Activated T-helper 17 cell treated with anti-CD3 and anti-CD28 coated beads, Interleukin-2, amount 50 U/mL, for 72 hours (primary cell): ENCODE measurements around the gene GDPD3. TPM values are rescaled to one million over a fixed set of nuclear protein-coding genes. Genes with fewer than 3 reads are reported as not detected.
"Not testable (repeated sequence)": the region's sequence is repeated elsewhere in the genome, so short reads cannot be mapped to it uniquely, and the experiment has no call there.

Experiments used
- ATAC-seq: fragments of 150-1000 bp; cut with Tn5 transposase; replicated peaks from 2 replicates; pipeline ENCODE4 v1.10.0; 2021; ENCODE audit warnings: mild to moderate bottlenecking, moderate library complexity
- H3K27ac Mint-ChIP-seq: one replicate; pipeline ENCODE4 v1.8.0; 2022; ENCODE audit warnings: mixed read lengths
- H3K27me3 Mint-ChIP-seq: one replicate; pipeline ENCODE4 v1.8.0; 2022; ENCODE audit warnings: mixed read lengths
- H3K36me3 Mint-ChIP-seq: one replicate; pipeline ENCODE4 v1.8.0; 2022; ENCODE audit warnings: low read depth, mild to moderate bottlenecking, mixed read lengths
- H3K4me1 Mint-ChIP-seq: one replicate; pipeline ENCODE4 v1.8.0; 2022; ENCODE audit warnings: mixed read lengths
- H3K4me3 Mint-ChIP-seq: one replicate; pipeline ENCODE4 v1.8.0; 2022; ENCODE audit warnings: mild to moderate bottlenecking, mixed read lengths
- H3K9me3 Mint-ChIP-seq: one replicate; pipeline ENCODE4 v1.8.0; 2022; ENCODE audit warnings: mixed read lengths
- total RNA-seq, 2 donors: library from RNA; stranded (reverse); gene quantifications; one replicate each; pipeline ENCODE4 v1.2.3, GENCODE V29; 2022

The GDPD3 gene
- total RNA-seq, 2 donors from 2014 or later, result 13.4 to 37.8 TPM

DNA sequence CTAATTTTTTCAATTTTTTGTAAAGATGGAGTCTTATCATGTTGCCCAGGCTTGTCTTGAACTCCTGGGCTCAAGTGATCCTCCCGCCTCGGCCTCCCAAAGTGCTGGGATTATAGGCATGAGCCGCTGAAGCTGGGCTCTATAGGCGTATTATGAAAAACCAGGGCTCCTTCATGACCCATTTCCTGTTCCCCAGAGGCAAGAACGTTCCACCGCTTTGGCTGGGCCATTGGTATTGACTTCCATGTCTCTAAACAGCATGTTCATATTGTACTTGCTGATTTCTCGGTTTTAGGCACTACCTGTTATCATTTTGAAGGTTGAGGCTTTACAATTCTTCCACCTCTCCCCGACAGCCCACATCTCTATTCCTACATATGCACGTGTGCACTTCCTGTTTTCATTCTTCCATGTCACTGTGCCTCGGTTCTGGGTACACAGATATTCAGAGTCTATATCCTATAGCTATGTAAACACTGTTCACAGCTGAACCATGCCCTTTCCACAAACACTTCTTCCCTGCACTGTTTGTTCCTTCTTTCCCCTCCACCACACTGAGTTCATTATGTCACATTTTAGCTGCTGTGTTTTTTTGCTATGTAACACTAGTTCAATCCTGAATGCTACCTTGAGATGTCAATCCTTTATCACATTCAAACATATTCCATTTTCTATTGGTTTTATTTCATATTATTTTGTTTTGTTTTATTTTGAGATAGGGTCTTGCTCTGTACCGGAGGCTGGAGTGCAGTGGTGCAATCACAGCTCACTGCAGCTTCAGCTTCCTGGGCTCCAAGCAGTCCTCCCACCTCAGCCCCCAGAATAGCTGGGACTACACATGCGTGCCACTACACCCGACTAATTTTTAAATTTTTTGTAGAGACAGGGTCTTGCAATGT lies 26.5 kb upstream of the GDPD3 start:
- Mint-ChIP-seq H3K27me3 (no peaks in the 10 kb centered on the region), H3K4me3 (peak overlapping the region; percentile 33), H3K4me1 (peaks cover 10% of the 10 kb centered on the region), H3K36me3 (no peaks in the 10 kb centered on the region), H3K9me3 (no peaks in the 10 kb centered on the region), H3K27ac (peak overlapping the region; percentile 29)
- ATAC-seq, result peak; percentile 60

DNA sequence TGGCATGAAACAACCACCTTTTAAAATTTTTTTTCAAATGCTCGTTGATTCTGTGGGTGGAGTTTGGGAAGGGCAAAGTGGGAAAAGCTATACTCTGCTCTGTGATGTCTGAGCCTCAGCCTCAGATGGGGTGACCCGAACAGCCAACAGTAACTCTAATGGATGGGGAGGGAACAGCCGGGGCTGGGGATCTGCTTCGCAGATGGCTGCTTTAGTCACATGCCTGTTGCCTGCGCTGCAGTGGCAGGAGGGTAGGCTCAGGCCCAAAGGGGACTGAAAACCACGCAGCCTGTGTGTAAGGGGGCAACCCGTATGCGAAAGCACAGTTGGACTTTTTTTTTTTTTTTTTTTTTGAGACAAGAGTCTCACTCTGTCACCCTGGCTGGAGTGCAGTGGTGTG lies 24.6 kb upstream of the GDPD3 start:
- Mint-ChIP-seq H3K4me3 (no peak overlapping the region), H3K4me1 (peaks cover 5% of the 10 kb centered on the region), H3K9me3 (no peaks in the 10 kb centered on the region), H3K36me3 (no peaks in the 10 kb centered on the region), H3K27me3 (no peaks in the 10 kb centered on the region), H3K27ac (no peak overlapping the region)
- ATAC-seq, result no peak

DNA sequence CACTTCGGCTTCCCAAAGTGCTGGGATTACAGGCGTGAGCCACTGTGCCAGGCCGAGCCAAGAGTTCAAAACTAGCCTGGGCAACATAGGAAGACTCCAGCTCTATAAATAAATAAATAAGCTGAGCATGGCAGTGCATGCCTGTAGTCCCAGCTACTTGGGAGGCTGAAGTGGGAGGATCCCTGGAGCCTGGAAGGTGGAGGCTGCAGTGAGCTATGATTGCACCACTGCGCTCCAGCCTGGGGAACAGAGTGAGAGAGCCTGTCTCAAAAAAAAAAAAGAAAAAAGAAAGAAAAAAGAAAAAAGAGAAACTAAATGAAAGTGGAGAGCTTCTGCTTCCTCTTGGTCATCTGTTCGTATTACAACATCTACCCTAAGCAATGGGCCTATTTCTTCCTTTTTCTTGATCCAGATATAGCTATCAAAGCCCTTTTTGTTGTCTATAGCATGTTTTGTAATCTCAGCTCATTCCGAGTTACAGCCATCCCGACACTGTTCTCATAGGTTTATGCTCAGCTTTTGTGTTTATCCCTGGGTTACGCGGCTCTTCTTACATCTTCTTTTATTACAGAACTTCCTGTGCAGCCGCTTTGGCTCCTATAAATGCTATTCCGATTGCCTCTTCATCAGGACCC lies 23.8 kb upstream of the GDPD3 start:
- H3K4me1 Mint-ChIP-seq, result peaks cover 5% of the 10 kb centered on the region

DNA sequence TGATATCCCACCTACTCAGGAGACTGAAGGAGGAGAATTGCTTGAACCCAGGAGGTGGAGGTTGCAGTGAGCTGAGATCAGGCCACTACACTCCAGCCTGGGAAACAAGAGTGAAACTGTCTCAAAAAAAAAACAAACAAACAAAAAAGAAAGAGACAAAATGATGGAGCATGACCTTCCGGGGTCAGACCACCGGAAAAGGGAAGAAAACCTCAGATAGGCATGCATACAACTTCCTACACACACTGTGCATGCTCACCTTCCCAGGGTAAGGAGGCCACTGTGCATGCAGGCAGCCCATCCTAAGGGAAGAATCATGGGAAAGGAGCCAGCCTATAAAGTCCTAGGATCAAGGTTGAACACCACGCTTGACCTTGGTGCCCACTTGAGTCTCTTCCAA lies 19.3 kb upstream of the GDPD3 start:
- no peaks in the 10 kb centered on the region for H3K9me3 Mint-ChIP-seq
- ATAC-seq, result no peak

More for the DNA sequence above, 23.8 kb upstream of the GDPD3 start:
- Mint-ChIP-seq H3K27ac (no peak overlapping the region), H3K4me3 (no peak overlapping the region), H3K9me3 (no peaks in the 10 kb centered on the region), H3K27me3 (no peaks in the 10 kb centered on the region), H3K36me3 (no peaks in the 10 kb centered on the region)
- ATAC-seq, result no peak

DNA sequence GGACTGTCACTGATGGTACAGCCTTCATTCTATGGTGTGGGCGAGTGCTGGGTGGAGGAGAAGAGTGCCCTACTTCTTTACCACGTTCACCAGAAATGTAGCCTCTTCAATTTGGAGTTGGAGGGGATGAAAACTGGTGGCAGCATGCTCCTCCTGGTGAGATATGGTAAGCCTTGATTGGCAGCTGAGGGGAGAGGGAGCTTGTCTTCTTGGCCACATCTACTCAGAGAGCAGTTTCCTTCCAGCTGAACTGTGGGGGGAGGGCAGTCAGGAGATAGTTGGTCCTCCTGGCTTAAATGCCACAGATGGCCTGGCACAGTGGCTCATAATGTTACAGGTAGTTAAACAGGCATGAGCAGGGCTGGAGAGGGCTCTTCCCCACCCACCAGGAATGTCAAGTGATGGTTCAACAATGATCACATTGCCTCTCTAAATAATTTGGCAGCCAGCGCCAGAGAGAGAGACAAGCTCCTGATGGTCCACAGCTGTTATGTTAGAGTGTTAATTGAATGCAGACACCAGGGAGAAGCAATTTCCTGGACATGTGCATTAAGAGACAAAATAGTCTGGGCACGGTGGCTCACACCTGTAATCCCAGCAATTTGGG lies 18.6 kb upstream of the GDPD3 start:
- H3K27me3 Mint-ChIP-seq, result no peaks in the 10 kb centered on the region
- H3K27ac Mint-ChIP-seq, result no peak overlapping the region
- no peak for ATAC-seq
- H3K4me3 Mint-ChIP-seq, result no peak overlapping the region
- H3K36me3 Mint-ChIP-seq, result no peaks in the 10 kb centered on the region
- H3K4me1 Mint-ChIP-seq, result no peaks in the 10 kb centered on the region
- H3K9me3 Mint-ChIP-seq, result no peaks in the 10 kb centered on the region

More for the DNA sequence above, 19.3 kb upstream of the GDPD3 start:
- H3K4me3 Mint-ChIP-seq, result no peak overlapping the region
- no peak overlapping the region for H3K27ac Mint-ChIP-seq
- no peaks in the 10 kb centered on the region for H3K27me3 Mint-ChIP-seq
- no peaks in the 10 kb centered on the region for H3K36me3 Mint-ChIP-seq
- no peaks in the 10 kb centered on the region for H3K4me1 Mint-ChIP-seq

DNA sequence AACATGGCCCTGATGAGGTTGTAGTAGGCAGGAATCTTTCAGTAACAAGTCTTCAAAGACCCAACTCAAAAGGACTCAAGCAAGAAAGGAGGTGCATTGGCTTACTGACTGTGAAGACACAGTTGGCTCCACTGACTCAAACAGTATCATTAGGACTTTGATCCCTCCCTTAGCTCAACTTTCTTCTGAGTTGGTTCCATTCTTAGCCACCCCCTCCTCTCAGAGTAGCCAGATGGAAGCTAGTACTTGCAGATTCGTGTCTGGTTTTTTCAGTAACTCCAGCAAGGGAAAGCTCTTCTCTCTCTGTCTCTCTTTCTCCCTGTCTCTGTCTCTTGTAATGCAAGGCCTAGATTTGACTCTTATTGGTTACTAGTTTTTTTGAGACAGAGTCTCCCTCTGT lies 14.7 kb upstream of the GDPD3 start:
- H3K9me3 Mint-ChIP-seq, result no peaks in the 10 kb centered on the region
- H3K4me1 Mint-ChIP-seq, result no peaks in the 10 kb centered on the region
- H3K27ac Mint-ChIP-seq, result no peak overlapping the region
- no peaks in the 10 kb centered on the region for H3K36me3 Mint-ChIP-seq
- no peaks in the 10 kb centered on the region for H3K27me3 Mint-ChIP-seq
- no peak for ATAC-seq
- H3K4me3 Mint-ChIP-seq, result no peak overlapping the region

DNA sequence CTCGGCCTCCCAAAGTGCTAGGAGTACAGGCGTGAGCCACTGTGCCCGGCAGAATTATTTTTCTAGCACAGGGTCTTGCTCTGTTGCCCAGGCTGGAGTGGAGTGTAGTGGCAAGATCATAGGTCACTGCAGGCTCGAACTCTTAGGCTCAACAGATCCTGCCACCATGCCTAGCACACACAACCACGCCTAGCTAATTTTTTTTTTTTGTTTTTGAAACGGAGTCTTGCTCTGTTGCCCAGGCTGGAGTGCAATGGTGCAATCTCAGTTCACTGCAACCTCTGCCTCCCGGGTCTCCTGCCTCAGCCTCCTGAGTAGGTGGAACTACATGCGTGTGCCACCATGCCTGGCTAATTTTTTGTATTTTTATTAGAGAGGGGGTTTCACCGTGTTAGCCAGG lies 12.4 kb upstream of the GDPD3 start:
- H3K4me1 Mint-ChIP-seq, H3K27ac Mint-ChIP-seq, H3K9me3 Mint-ChIP-seq, H3K4me3 Mint-ChIP-seq, ATAC-seq, H3K27me3 Mint-ChIP-seq: not testable (repeated sequence)
- peaks cover 11% of the 10 kb centered on the region for H3K36me3 Mint-ChIP-seq

DNA sequence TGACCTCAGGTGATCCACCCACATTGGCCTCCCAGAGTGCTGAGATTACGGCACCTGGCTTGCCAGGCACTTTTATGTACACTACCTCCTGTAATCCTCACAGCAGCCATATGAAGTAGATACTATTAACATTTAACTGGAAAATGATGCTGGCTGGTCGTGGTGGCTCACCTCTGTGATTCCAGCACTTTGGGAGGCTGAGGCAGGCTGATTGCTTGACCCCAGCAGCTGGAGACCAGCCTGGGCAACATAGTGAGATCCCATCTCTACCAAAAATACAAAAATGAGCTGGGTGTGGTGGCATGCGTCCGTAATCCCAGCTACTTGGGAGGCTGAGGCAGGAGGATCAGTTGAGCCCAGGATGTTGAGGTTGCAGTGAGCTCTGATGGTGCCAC lies 11.6 kb upstream of the GDPD3 start:
- Mint-ChIP-seq H3K27me3 (no peaks in the 10 kb centered on the region), H3K4me1 (no peaks in the 10 kb centered on the region), H3K27ac (no peak overlapping the region), H3K4me3 (no peak overlapping the region), H3K9me3 (no peaks in the 10 kb centered on the region), H3K36me3 (peaks cover 18% of the 10 kb centered on the region)
- ATAC-seq, result no peak

DNA sequence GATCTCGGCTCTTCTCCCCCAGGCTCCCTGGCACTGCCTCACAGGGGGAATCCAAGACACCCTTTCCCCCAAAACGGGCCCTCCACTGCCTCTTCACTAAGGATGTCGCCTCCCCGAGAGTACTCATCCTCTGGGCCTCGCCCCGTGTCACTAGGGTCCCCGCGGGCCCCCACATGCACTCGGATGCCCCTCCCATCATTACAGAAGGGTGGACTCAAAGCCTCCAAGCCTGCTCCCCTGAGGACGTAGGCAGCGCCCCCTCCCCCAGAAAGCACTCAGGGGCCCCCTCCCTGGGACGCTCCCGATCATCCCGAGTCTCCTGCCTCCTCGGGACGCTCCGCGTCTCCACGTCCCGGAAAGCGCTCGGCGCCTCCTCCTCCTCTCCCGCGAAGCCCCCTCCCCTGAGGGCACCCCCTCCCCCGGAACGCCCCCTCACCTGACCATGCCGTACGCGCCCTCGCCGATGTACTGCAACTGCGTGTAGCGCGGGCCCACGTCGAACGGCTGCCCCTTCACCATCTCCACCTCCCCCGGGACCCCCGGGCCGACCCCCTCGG lies 9.3 kb upstream of the GDPD3 start:
- H3K4me3 Mint-ChIP-seq, result peak overlapping the region; percentile 86
- no peaks in the 10 kb centered on the region for H3K9me3 Mint-ChIP-seq
- H3K27me3 Mint-ChIP-seq, result no peaks in the 10 kb centered on the region
- ATAC-seq, result peak; percentile 33
- peak overlapping the region; percentile 89 for H3K27ac Mint-ChIP-seq
- H3K4me1 Mint-ChIP-seq, result no peaks in the 10 kb centered on the region
- peaks cover 36% of the 10 kb centered on the region for H3K36me3 Mint-ChIP-seq

DNA sequence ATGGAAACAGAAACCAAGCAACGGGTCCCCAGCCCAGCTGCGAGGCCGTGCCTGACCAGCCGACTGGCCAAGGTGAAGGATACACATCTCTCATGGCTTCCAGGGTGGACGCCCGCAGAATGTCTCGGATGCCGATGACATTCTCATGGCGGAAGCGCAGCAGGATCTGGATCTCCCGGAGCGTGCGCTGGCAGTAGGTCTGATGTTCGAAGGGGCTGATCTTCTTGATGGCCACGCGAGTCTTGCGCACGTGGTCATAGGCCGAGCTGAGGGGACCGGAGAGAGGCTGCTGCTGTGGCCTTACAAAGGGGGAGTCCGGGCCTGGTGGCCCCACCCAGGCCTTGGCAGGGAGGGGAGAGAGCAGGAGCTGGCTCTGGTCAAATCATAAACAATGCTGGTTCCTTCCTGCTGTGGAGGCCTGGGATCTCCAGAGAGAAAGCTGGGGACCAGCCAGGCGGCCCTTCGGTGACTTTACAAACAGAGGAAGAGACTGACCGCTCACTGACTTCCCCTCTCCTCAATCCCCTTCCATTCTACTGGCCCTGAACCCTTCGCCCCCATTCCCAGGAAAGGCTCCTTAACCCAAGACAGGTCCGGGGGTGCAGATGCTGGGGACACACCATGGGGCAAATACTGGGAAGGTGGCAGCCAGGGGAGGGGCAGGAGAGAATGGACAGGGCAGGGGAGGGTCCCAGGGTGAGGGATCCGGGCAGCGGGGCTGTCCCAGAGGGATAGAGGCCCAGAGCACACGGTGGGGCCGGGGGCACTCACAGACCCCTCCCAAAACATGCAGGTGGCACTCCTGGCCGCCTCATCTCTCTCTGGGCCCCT lies 8.6 kb upstream of the GDPD3 start:
- Mint-ChIP-seq H3K27me3 (no peaks in the 10 kb centered on the region), H3K4me1 (no peaks in the 10 kb centered on the region), H3K27ac (peak overlapping the region; percentile 89), H3K9me3 (no peaks in the 10 kb centered on the region), H3K36me3 (peaks cover 44% of the 10 kb centered on the region), H3K4me3 (peak overlapping the region; percentile 86)
- ATAC-seq, result no peak

DNA sequence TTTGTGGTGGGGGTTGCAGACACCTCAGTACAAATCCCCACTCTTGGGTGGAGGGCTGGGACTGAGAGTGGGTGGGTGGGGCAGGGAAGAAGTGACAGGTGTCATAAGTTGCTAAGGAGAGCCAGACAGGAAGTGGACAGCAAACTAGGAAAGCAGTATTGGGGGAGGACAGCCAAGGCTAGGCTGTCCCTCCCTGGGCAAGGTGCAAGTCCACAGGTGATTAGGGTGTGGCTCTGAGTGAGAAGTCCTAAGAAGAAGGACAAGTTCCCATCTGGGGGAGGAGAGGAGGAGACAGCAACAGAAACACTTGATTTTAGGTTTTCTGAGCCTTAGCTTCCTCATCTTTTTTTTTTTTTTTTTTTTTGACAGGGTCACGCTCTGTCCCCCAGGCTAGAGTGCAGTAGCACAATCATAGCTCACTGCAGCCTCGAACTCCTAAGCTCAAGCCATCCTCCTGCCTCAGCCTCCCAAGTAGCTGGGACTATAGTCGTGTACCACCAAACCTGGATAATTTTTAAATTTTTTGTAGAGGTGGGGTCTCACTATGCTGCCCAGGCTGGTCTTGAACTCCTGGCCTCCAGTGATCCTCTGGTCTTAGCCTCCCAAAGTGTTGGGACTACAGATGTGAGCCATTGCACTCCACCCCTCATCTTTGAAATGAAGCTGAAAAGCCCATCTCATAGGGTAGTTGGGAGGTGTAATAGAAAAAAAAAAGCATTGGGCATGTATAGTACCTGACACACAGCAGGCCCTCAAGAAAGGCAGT lies 7.2 kb upstream of the GDPD3 start:
- Mint-ChIP-seq H3K4me3 (no peak overlapping the region), H3K27ac (peak overlapping the region; percentile 8), H3K36me3 (peaks cover 47% of the 10 kb centered on the region), H3K9me3 (no peaks in the 10 kb centered on the region), H3K4me1 (no peaks in the 10 kb centered on the region), H3K27me3 (no peaks in the 10 kb centered on the region)
- no peak for ATAC-seq

DNA sequence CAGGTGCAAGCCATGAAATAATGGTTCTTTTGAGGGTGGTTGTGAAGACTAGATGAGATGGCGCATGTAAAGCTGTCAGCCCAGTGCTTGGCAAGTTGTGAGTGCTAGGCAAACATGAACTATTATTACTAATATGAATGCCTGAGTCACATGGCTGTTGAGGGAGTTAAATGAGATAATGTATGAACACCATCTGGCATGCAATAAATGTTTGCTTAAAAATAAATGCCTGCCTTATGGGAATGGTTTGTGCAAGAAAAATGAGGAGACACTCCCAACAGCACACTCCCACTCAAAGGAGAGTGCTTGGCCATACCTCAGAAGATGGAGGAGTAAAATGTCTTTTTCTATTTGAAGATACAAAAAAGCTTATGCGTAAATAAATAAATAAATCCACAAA lies 6.1 kb upstream of the GDPD3 start:
- Mint-ChIP-seq H3K4me3 (no peak overlapping the region), H3K27ac (peak overlapping the region; percentile 8), H3K27me3 (no peaks in the 10 kb centered on the region), H3K9me3 (no peaks in the 10 kb centered on the region), H3K4me1 (no peaks in the 10 kb centered on the region), H3K36me3 (peaks cover 58% of the 10 kb centered on the region)
- ATAC-seq, result no peak

DNA sequence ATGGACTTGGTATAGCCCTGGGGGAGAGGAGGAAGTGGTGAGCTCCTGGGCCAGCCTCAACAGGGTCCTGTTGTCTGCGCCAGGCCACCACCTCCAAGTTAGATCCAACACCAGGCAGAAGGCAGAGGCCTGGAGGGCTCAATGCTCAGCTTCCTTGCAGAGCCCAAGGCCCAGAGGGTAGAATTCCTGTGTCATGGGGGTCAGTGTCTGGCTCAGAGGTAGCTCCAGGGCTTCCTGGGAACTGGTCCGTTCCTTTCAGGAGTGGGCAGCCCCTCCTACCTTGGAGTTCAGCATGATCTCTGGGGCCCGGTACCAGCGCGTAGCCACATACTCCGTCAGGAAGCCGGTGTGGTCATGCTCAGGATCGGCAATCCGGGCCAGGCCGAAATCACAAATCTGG lies 4.4 kb upstream of the GDPD3 start:
- Mint-ChIP-seq H3K4me1 (peaks cover 5% of the 10 kb centered on the region), H3K4me3 (no peak overlapping the region), H3K27ac (no peak overlapping the region), H3K27me3 (no peaks in the 10 kb centered on the region), H3K9me3 (no peaks in the 10 kb centered on the region), H3K36me3 (peaks cover 63% of the 10 kb centered on the region)
- no peak for ATAC-seq
